ENCODE data around the gene YIPF6.
"Not testable (repeated sequence)": the region's sequence is repeated elsewhere in the genome, so short reads cannot be mapped to it uniquely, and the experiment has no call there.

YIPF6 gene, protein sequence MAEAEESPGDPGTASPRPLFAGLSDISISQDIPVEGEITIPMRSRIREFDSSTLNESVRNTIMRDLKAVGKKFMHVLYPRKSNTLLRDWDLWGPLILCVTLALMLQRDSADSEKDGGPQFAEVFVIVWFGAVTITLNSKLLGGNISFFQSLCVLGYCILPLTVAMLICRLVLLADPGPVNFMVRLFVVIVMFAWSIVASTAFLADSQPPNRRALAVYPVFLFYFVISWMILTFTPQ

GRCh38 chrX:68498508-68499379 lies at the start of gene YIPF6:
YIPF6 (plus strand) TSS chrX:68499051; CDS start chrX:68499067, 16 bp downstream.
- H3K9me3 Mint-ChIP-seq = no peaks in the 10 kb centered on the region
- peaks cover 37% of the 10 kb centered on the region for H3K4me1 Mint-ChIP-seq

GRCh38 chrX:68451720-68452119 lies 47.1 kb upstream of the YIPF6 start:
- H3K9me3 Mint-ChIP-seq = no peaks in the 10 kb centered on the region
- no peaks in the 10 kb centered on the region for H3K4me1 Mint-ChIP-seq
- no peak overlapping the region for H3K27ac Mint-ChIP-seq
- DNase-seq = no peak
- no peak overlapping the region for H3K4me3 Mint-ChIP-seq
- ATAC-seq = no peak
- H3K27me3 Mint-ChIP-seq = no peaks in the 10 kb centered on the region

More at GRCh38 chrX:68498508-68499379, at the start of gene YIPF6:
- ATAC-seq (peak; percentile 88), DNase-seq (peak; percentile 38 to 66)
- Mint-ChIP-seq H3K27me3 (peaks cover 8% of the 10 kb centered on the region), H3K27ac (peak within 1 kb of the TSS; percentile 99), H3K4me3 (peak within 1 kb of the TSS; percentile 97 to 99)

DNA sequence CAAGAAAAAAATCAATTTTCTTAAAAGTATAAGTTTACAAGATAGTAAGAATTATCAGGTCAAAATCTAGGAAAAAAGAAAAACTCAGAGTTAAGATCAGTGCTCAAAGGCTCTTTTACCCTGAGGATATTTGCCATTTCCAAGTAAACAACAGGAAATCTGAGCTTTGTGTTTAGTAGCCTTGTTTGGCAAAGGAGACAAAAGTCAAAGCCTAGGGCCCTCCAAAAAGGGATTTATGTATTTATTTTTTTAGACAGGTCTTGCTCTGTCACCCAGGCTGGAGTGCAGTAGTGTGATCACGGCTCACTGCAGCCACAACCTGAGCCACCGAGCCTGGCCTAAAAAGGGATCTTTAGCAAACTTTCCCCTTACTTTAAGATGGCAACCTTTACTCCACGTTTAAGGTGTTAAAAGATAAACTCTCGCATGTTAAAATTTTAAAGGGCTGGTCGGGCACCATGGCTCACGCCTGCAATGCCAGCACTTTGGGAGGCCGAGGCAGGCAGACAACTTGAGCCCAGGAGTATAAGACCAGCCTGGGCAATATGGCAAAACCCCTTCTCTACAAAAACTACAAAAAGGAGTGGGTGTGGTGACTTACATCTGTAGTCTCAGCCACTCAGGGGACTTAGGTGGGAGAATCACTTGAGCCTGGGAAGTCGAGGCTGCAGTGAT lies 44.2 kb upstream of the YIPF6 start:
- Mint-ChIP-seq H3K4me3 (no peak overlapping the region), H3K9me3 (no peaks in the 10 kb centered on the region), H3K4me1 (no peaks in the 10 kb centered on the region), H3K27me3 (no peaks in the 10 kb centered on the region), H3K27ac (no peak overlapping the region)
- DNase-seq (no peak), ATAC-seq (no peak)

DNA sequence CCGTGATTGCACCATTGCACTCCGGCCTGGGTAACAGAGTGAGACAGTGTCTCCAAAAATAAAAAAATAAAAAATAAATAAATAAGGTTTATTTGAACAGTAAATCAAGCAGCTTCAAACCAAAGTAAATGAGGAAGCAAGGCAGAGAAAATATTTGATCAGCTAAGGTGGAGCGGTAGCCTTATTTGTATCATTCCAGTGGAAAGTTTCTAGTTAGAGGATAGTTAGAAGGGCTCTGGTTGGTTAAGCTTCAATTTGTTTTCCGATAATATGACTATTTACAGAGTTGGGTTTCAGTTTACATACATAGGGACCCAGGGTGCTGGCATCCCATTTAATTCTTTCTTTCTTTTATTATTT lies 43.7 kb upstream of the YIPF6 start:
- H3K4me3 Mint-ChIP-seq = no peak overlapping the region
- DNase-seq (no peak), ATAC-seq (no peak)
- no peaks in the 10 kb centered on the region for H3K27me3 Mint-ChIP-seq
- no peak overlapping the region for H3K27ac Mint-ChIP-seq
- H3K9me3 Mint-ChIP-seq = no peaks in the 10 kb centered on the region
- H3K4me1 Mint-ChIP-seq = no peaks in the 10 kb centered on the region

GRCh38 chrX:68461093-68461492 lies 37.8 kb upstream of the YIPF6 start:
- no peak overlapping the region for H3K27ac Mint-ChIP-seq
- ATAC-seq = no peak
- H3K4me1 Mint-ChIP-seq = no peaks in the 10 kb centered on the region
- H3K9me3 Mint-ChIP-seq = no peaks in the 10 kb centered on the region
- DNase-seq = no peak
- no peak overlapping the region for H3K4me3 Mint-ChIP-seq
- H3K27me3 Mint-ChIP-seq = no peaks in the 10 kb centered on the region

- H3K4me3 Mint-ChIP-seq = no peak overlapping the region
- ATAC-seq (no peak), DNase-seq (no peak)
- H3K27me3 Mint-ChIP-seq = no peaks in the 10 kb centered on the region
- H3K27ac Mint-ChIP-seq = no peak overlapping the region
- no peaks in the 10 kb centered on the region for H3K4me1 Mint-ChIP-seq
- H3K9me3 Mint-ChIP-seq = no peaks in the 10 kb centered on the region
Measured at GRCh38 chrX:68461576-68461975, 37.3 kb upstream of the YIPF6 start.

GRCh38 chrX:68462197-68462596 lies 36.7 kb upstream of the YIPF6 start:
- H3K9me3 Mint-ChIP-seq = no peaks in the 10 kb centered on the region
- DNase-seq (no peak), ATAC-seq (no peak)
- H3K27ac Mint-ChIP-seq = no peak overlapping the region
- no peak overlapping the region for H3K4me3 Mint-ChIP-seq
- no peaks in the 10 kb centered on the region for H3K27me3 Mint-ChIP-seq
- H3K4me1 Mint-ChIP-seq = no peaks in the 10 kb centered on the region

GRCh38 chrX:68462653-68463052 lies 36.2 kb upstream of the YIPF6 start:
- DNase-seq = peak; percentile 15 to 18
- no peaks in the 10 kb centered on the region for H3K27me3 Mint-ChIP-seq
- no peak overlapping the region for H3K4me3 Mint-ChIP-seq
- no peaks in the 10 kb centered on the region for H3K9me3 Mint-ChIP-seq
- no peak overlapping the region for H3K27ac Mint-ChIP-seq
- ATAC-seq = peak; percentile 58
- H3K4me1 Mint-ChIP-seq = no peaks in the 10 kb centered on the region

- H3K4me1 Mint-ChIP-seq = no peaks in the 10 kb centered on the region
- no peak overlapping the region for H3K4me3 Mint-ChIP-seq
- no peaks in the 10 kb centered on the region for H3K9me3 Mint-ChIP-seq
- no peak overlapping the region for H3K27ac Mint-ChIP-seq
- ATAC-seq (no peak), DNase-seq (no peak)
- H3K27me3 Mint-ChIP-seq = no peaks in the 10 kb centered on the region
Measured at GRCh38 chrX:68463880-68464279, 35.0 kb upstream of the YIPF6 start.

DNA sequence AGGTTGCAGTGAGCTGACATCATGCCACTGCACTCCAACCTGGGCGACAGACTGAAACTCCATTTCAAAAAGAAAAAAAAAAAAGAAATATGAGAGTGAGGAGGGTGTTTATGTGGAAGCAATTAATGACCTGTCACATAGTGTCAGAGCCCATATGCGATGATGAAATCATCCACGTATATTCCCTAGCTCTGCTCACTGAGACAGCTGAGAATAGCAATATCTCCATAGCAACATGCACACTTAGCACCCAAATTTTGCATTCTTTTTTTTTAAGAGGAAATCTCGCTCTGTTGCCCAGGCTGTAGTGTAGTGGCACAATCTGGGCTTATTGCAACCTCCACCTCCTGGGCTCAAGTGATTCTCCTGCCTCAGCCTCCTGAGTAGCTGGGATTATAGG lies 34.1 kb upstream of the YIPF6 start:
- Mint-ChIP-seq H3K4me1 (no peaks in the 10 kb centered on the region), H3K27me3 (no peaks in the 10 kb centered on the region), H3K4me3 (no peak overlapping the region), H3K9me3 (no peaks in the 10 kb centered on the region), H3K27ac (no peak overlapping the region)
- ATAC-seq (no peak), DNase-seq (no peak)

DNA sequence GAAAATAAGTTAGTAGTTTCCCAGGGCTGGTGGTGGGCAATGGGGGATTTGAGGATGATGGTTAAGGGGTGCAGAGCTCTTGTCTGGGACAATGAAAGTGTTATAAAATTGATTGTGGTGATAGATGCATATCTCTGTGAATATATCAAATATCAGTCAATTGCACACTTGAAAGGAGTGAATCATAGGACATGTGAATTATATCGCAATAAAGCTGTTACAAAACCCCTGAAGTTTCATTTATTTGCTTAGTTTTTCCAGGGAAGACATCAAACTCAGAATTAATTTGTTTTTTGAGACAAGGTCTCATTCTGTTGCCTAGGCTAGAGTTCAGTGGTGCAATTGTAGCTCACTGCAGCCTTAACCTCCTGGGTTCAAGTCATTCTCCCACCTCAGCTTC lies 17.9 kb upstream of the YIPF6 start:
- no peak overlapping the region for H3K4me3 Mint-ChIP-seq
- H3K27me3 Mint-ChIP-seq = no peaks in the 10 kb centered on the region
- DNase-seq = no peak
- no peaks in the 10 kb centered on the region for H3K9me3 Mint-ChIP-seq
- H3K27ac Mint-ChIP-seq = no peak overlapping the region
- no peaks in the 10 kb centered on the region for H3K4me1 Mint-ChIP-seq
- no peak for ATAC-seq

- not testable (repeated sequence) for H3K4me3 Mint-ChIP-seq, H3K9me3 Mint-ChIP-seq, H3K4me1 Mint-ChIP-seq, H3K27me3 Mint-ChIP-seq, ATAC-seq, H3K27ac Mint-ChIP-seq, DNase-seq
Measured at GRCh38 chrX:68486198-68486597, 12.7 kb upstream of the YIPF6 start.

GRCh38 chrX:68487254-68487653 lies 11.6 kb upstream of the YIPF6 start:
- ATAC-seq = no peak
- H3K27ac Mint-ChIP-seq = no peak overlapping the region

DNA sequence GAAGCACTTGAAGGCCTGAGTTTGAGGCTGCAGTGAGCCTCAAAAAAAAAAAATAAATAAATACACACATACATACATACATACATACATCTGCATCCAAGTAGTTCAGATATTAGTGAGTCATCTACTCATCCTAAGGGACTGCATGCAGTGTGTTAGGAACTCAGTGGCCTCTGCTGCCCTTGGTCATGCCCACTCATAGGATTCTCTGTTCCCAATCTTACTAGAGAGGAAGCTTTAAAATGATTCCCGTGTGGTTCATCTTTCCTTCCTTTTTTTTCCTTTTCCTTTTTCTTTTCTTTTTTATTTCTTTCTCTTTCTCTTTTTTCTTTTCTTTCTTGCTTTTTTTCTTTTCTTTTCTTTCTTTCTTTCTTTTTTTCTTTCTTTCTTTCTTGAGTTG lies 10.9 kb upstream of the YIPF6 start:
- H3K9me3 Mint-ChIP-seq = no peaks in the 10 kb centered on the region
- DNase-seq (no peak), ATAC-seq (no peak)
- H3K4me3 Mint-ChIP-seq = no peak overlapping the region
- no peak overlapping the region for H3K27ac Mint-ChIP-seq
- no peaks in the 10 kb centered on the region for H3K4me1 Mint-ChIP-seq
- H3K27me3 Mint-ChIP-seq = no peaks in the 10 kb centered on the region

More at GRCh38 chrX:68487254-68487653, 11.6 kb upstream of the YIPF6 start:
- no peaks in the 10 kb centered on the region for H3K4me1 Mint-ChIP-seq
- no peaks in the 10 kb centered on the region for H3K27me3 Mint-ChIP-seq
- no peak for DNase-seq
- no peaks in the 10 kb centered on the region for H3K9me3 Mint-ChIP-seq
- H3K4me3 Mint-ChIP-seq = no peak overlapping the region

DNA sequence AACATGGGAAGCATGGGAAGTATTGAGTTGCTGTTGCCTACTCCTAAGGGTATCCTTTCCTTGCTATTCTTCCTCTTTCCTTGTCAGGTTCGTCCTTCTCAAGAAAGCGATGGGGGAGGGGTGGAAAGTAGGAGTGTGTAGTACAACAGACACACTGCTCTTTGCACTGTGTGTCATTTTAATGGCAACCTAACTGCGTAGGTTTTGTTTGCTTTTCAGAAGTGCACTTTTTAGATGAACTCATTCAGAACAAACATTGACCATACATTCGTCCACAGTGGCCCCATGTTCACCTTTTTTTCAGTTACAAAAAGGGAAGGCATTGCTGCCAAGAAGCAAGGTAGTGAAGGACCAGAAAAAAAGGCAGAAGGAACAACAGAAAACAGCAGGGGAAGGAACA lies 10.2 kb upstream of the YIPF6 start:
- ATAC-seq = no peak
- no peak for DNase-seq
- no peaks in the 10 kb centered on the region for H3K4me1 Mint-ChIP-seq
- H3K9me3 Mint-ChIP-seq = no peaks in the 10 kb centered on the region
- no peak overlapping the region for H3K27ac Mint-ChIP-seq
- H3K4me3 Mint-ChIP-seq = no peak overlapping the region
- no peaks in the 10 kb centered on the region for H3K27me3 Mint-ChIP-seq

GRCh38 chrX:68490644-68491043 lies 8.2 kb upstream of the YIPF6 start:
- Mint-ChIP-seq H3K27me3 (peaks cover 8% of the 10 kb centered on the region), H3K27ac (no peak overlapping the region), H3K9me3 (no peaks in the 10 kb centered on the region), H3K4me1 (no peaks in the 10 kb centered on the region), H3K4me3 (no peak overlapping the region)
- ATAC-seq (peak; percentile 61), DNase-seq (no peak)

Data from stimulated activated naive CD8-positive, alpha-beta T cell treated with anti-CD3 and anti-CD28 coated beads, Interleukin-15, amount 100 ng/mL, for 72 hours (primary cell).